Cardiac septum (tissue), 1 donor: ENCODE results near the gene FOXL2. TPM values are rescaled to one million over a fixed set of nuclear protein-coding genes. Genes with fewer than 3 reads are reported as not detected.

Experiments used
- DNase-seq: peaks from one replicate; pipeline ENCODE4 v3.0.0-alpha.2; 2020; ENCODE audit warnings: low spot score
- intact Hi-C: fragments of 100-400 bp; cut with DNase I; formaldehyde crosslinking; loops from one replicate; pipeline ENCODE4 v1.14.0; 2022
- long read RNA-seq: library from polyadenylated mRNA; unstranded; transcript quantifications from one replicate; pipeline ENCODE4 v2.0.0, GENCODE V29; 2021
- total RNA-seq: library from RNA; stranded (reverse); fragmentation: NEBNext Ultra II Directional; extraction: Animal tissue kit (Norgen Biotek cat#: 25700); gene quantifications from one replicate; pipeline ENCODE4 v1.2.1, GENCODE V29; 2021
- donor health status: DM: no; HTN: no; CAD: no.

FOXL2 gene
- total RNA-seq, result 0.11 TPM
- long read RNA-seq, result 0 reads

- DNase-seq, result no peak
- intact Hi-C loops, result no loop called here
Measured at GRCh38 chr3:138946663-138947494, at the start of gene FOXL2, which contains the start of gene FOXL2NB. Gene FOXL2, minus strand, starts transcription at chr3:138947137. Its CDS starts 415 bp downstream, at chr3:138946722. Gene FOXL2NB, plus strand, starts transcription at chr3:138947217. Its CDS starts 148 bp downstream, at chr3:138947365.

- DNase-seq, result no peak
- intact Hi-C loops, result no loop called here
Measured at GRCh38 chr3:138995706-138996105, 48.8 kb upstream of the FOXL2 start.

DNA sequence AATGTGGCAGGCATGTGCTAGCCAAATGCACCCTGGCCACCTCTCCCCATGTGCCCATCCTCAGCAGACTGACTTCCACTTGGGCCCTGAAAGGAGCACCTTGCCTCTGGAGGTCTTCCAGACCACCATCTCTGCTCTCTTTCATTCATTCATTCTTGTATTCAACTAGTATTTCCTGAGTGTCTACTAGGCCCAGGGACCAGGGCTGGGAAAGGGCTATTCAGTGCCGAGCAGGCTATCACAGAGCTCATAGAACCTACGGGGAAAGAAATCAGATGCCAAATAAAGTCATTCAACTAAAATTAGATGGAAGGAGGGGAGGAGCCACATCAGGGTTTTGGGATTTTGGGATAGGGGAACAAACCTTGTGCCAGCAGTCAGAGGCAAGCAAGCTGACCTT, 40.2 kb upstream of the FOXL2 start:
- intact Hi-C loops, result no loop called here
- DNase-seq, result no peak

- intact Hi-C loops, result no loop called here
- no peak for DNase-seq
Measured at GRCh38 chr3:138985932-138986331, 39.0 kb upstream of the FOXL2 start.

- DNase-seq, result no peak
- intact Hi-C loops, result no loop called here
Measured at GRCh38 chr3:138984816-138985215, 37.9 kb upstream of the FOXL2 start.

- no peak for DNase-seq
- intact Hi-C loops, result loop anchor here (5.0 kb wide), 1 partner anchor 39 kb away; no protein-coding TSS in a partner anchor
Measured at GRCh38 chr3:138976047-138976446, 29.1 kb upstream of the FOXL2 start.

GRCh38 chr3:138975351-138975750, 28.4 kb upstream of the FOXL2 start:
- peak; percentile 14 for DNase-seq
- intact Hi-C loops, result loop anchor here (5.0 kb wide), 1 partner anchor 38 kb away; no protein-coding TSS in a partner anchor

DNA sequence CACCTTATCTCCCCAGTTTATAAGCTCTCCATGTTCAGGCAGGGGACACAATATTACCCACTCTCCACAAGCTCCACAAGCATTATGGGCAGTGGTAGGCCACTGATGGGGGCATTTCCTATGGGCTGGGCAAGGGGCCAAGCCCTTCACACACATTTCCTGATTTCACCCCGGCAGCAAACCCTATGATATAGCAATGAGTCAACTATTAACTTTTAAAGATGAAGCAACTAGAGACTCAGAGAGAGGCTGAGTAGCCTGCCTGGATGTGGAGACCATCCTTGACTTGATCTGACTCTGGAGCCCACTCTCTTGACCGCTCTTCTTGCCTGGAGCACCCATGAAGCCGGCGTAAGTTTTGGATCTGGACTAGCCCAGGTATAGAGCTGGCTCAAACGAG, 27.5 kb upstream of the FOXL2 start:
- peak; percentile 31 for DNase-seq
- intact Hi-C loops, result no loop called here

- DNase-seq, result peak; percentile 57
- intact Hi-C loops, result no loop called here
Measured at GRCh38 chr3:138972941-138973340, 26.0 kb upstream of the FOXL2 start.

GRCh38 chr3:138971766-138972320, 24.9 kb upstream of the FOXL2 start:
- intact Hi-C loops, result no loop called here
- DNase-seq, result peak; percentile 51

- DNase-seq, result no peak
- intact Hi-C loops, result no loop called here
Measured at GRCh38 chr3:138964923-138965322, 18.0 kb upstream of the FOXL2 start.

GRCh38 chr3:138964264-138964663, 17.3 kb upstream of the FOXL2 start:
- DNase-seq, result no peak
- intact Hi-C loops, result no loop called here

GRCh38 chr3:138962854-138963560, 16.1 kb upstream of the FOXL2 start:
- intact Hi-C loops, result no loop called here
- DNase-seq, result peak; percentile 61

DNA sequence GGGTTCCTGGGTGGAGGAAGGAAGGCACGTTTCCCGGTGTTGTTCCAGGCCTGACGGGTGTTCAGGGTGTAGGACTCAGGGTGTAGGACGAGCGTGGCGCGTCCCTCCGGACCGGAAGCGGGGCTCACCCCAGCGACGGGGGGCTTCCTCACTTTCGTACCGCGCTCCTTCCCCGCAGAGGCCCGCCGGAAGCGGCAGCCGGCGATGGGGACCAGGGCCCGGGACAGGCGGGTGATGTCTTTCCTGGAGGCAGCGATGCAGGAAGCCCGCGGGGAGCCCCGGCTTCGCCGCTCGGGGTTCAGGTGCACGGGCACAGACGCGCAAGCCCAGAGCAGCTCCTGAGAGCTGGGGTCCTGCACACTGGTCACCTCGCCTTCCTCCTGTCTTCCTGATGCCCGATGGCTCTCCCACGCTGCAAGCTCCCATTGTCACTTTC, 13.5 kb upstream of the FOXL2 start:
- DNase-seq, result peak; percentile 66
- intact Hi-C loops, result no loop called here

GRCh38 chr3:138950701-138951100, 3.8 kb upstream of the FOXL2 start:
- intact Hi-C loops, result no loop called here

GRCh38 chr3:138950006-138950644, 3.2 kb upstream of the FOXL2 start:
- intact Hi-C loops, result no loop called here
- no peak for DNase-seq

More at GRCh38 chr3:138950701-138951100, 3.8 kb upstream of the FOXL2 start:
- no peak for DNase-seq

GRCh38 chr3:138949445-138950005, 2.6 kb upstream of the FOXL2 start:
- intact Hi-C loops, result no loop called here
- DNase-seq, result peak; percentile 57

DNA sequence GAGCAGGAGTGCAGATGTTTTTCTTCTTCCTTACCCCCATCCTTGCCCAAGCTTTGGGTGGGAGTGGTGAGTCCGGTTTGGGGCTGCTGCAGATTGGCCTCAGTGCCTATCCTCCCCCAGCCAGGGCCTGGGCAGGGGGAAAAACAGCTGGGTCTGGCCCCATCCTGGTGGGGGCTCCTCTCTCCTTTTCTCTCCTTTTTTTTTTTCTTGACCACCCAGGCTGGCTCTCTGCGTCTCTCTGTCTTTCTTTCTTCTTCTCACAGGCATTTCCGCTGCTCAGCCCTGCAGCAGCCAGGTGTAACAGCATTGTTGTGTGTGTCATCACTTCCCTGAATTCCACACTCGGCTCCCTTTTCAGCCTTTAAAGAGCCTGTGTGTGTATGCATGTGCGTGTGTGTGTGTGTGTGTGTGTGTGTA, 2.1 kb upstream of the FOXL2 start:
- intact Hi-C loops, result no loop called here
- no peak for DNase-seq

DNA sequence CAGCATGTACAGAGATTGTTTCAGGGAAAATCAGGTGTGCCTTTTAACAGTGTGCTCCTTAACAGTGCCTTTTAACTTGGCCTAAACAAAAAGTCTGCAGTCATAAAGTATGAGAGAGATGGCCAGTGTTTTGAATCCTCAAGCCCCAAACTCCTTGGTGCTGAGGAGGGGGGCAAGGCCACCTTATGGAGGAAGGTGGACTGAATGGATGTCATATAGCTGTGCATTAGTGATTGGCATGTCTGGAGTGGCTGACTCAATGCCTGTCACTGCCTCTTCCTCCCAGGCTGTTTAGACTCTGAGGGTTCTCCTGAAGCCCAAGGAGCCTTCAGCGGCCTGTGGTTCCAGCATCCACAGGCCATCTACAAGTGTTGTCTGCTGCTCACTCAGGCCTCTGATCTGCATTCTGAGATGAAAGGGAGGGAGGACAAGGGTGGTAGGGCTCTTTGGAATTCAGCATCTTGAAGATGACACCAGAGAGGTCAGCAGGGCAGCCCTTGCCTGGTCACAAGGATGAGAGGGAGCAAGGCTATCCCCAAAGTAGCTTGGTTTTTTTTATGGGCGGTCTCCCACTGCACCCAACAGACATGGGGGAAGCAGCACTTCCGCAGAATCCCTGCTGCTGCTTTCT, 1.5 kb upstream of the FOXL2 start:
- intact Hi-C loops, result no loop called here
- DNase-seq, result peak; percentile 41
